Activated CD4-positive, alpha-beta T cell treated with anti-CD3 and anti-CD28 coated beads, Interleukin-2, amount 50 U/mL, for 1 hour (primary cell): ENCODE measurements around the gene POMC.
"Not testable (repeated sequence)": the region's sequence is repeated elsewhere in the genome, so short reads cannot be mapped to it uniquely, and the experiment has no call there.

Source experiments
- DNase-seq: peaks from one replicate; pipeline ENCODE4 v3.0.0-alpha.2; 2020

POMC gene

DNA sequence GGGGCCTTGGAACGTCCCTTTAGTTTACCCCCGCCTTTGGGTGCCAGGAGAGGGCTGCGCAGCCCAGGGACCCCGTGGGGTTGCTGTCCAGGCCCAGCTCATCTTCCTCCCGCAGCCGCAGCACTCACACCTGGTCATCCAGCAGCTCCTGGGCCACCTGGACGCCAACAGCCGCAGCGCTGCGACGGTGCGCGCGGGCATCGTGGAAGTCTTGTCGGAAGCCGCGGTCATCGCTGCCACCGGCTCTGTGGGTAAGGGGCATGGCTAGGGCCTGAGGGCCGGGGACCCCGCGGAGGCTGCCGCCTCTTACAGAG is 37.2 kb downstream of the POMC start:
- DNase-seq: no peak

DNA sequence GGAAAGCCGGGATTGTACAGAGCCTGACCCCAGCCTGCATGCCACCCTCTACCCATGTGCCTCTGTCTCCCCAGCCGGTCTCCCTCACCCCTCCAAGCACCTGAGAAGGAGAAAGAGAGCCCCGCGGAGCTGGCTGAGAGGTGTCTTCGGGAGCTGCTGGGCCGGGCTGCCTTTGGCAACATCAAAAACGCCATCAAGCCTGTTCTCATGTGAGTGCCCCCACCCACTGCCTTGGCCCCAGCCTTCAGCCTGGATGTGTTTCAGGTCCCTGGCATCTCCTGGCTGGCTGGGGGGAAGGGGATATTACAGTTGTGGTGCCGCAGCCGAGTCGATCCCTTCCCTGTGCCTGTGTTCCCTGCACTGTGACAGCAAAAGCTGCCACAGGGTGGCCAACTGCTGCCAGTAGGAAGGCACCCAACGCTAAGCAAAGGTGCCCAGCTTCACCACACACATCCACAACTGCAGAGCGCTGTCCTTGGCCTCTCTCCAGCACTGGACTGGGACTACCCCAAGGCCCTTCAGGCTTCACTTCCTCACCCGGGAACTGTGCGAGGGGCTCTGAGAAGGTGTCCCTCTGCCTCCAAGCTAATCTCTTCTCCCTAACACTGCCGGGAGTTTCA is 38.4 kb downstream of the POMC start:
- no peak for DNase-seq

DNA sequence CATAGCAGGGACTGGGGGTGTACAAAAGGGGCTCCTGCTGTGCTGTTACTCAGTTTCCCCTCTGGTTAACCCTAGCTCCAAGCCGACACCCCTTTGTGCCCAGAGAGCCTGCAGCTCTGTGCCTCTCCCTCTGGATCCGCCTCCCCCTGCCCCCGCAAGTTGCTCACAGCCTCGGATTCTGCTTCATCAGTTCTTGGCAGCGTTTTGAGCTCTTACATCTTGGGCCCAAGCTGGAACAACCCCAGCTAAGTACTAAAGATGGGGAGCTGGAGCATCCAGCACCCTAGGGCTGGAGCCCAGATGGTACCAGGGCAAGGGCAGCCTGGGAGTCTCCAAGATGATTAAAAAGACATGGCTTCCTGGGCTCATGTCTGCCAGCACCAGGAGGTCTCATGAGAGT is 40.7 kb downstream of the POMC start:
- no peak for DNase-seq

DNA sequence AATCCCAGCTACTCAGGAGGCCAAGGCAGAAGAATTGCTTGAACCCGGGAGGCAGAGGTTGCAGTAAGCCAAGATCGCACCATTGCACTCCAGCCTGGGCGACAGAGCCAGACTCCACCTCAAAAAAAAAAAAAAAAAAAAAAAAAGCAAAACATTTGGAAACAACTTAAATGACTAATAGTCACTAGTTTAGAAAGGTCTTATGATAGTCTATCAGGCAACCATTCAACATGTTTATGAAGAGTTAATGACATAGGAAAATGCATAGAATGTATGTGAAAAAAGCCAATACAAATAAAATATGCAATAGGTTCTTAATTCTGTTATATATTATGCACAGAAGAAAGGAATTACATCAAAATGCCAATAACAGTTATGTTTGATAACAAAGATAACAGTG is 41.3 kb downstream of the POMC start:
- DNase-seq: not testable (repeated sequence)

DNA sequence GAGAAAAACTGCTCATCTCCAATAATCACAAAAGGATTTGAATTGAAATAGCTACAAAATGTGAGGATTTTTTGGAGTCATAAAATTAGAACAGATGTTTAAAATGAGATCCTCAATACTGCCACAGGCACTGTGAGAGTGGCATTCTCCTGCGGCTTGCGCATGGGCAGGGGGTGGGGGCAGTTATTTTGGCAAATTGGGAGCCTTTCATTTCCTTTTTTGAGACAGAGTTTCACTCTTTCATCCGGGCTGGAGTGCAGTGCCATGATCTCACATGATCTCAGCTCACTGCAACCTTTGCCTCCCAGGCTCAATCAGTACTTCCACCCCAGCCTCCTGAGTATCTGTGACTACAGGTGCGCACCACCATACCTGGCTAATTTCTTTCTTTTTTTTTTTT is 42.4 kb downstream of the POMC start:
- DNase-seq: no peak

DNA sequence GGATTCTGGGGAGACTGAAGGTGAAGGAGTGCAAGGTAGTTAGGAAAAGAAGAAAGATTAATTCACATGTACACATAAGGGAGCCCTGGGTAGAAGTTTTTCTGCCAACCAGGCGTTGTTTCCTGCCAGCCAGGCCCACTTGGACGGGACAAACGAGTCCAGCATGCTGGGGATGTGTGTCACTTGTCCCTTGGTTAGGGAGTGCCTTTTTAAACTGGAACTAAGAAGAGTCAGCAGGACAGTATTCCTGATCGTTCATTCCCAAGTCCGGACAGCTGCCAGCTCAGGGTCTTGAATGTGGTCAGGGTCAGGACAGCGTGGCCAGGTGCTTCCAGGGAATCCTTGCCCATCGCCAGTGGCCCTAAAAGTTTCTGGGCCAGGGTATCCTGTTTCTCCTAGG is 43.2 kb downstream of the POMC start:
- no peak for DNase-seq

DNA sequence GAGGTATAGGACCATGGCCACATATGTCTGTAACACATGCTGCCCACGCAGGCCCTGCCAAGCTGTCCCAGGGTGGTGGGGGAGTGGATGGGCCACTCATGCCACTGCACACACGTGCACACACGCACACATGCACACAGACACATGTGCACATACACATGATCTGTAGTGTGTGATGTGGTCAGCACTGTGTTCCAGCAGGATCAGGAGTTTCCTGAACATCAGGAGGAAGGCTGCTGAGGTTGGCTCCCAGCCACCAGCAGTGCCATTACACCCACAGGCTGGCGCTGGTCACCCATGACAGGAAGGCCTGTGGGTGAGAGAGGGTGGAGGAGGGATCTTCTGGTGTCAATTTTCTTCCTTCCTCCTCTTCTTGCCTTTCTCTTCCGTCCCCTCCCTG is 44.7 kb downstream of the POMC start:
- DNase-seq: no peak

DNA sequence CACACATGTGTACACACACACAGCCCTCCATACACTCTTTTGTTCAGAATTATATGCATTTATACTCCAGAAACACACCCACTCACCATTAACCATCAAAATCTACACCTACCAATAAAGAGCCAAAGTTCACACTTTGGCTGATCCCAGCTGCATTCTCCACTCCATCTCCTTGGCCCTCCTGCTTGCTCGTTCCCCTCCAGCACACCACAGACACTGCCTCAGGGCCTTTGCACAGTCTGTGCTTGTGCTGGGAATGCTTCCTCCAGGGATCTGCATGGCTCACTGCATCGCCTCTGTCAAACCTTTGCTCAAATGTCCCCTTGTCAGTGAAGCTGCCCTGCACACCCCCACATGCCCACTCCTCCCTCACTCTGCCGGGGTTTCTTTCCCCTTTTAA is 46.0 kb downstream of the POMC start:
- no peak for DNase-seq

DNA sequence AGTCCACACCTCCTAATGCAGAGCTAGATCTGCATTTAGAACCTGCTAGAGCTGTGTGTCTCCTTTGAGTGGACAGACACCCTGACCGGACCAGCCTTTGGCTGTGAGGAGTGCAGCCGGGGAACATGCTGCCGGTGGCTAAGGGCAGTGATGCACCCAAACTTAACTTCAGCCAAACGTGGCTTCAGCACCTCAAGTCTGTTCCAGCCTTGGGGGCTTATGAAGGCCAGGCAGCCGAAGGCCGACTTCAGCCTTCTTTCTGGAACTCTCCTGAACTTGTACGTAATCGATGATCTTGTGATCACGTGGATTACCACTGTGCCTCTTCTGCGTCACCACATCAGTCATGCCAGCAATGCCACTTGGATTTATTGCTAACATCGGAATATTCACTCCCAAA is 49.1 kb downstream of the POMC start:
- no peak for DNase-seq

DNA sequence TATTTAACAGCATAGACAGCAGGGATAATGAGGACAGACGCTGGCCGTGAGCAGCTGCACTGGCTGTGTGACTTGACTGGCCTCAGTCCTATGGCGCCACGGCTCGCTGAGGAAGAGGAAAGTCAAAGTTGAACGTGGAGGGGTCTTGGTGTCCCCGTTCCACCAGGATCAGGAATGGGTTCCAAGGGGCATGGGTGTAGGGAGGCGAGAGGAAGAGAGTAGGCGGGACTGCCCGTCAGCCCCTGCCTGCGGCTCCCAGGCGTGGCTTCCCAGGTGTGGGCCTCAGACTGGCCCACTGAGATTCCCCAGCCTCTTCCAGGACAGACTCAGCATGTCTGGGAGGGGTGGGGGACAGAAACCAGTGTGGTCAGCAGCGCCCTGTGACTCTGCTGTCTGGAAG is 51.4 kb downstream of the POMC start:
- DNase-seq: no peak

DNA sequence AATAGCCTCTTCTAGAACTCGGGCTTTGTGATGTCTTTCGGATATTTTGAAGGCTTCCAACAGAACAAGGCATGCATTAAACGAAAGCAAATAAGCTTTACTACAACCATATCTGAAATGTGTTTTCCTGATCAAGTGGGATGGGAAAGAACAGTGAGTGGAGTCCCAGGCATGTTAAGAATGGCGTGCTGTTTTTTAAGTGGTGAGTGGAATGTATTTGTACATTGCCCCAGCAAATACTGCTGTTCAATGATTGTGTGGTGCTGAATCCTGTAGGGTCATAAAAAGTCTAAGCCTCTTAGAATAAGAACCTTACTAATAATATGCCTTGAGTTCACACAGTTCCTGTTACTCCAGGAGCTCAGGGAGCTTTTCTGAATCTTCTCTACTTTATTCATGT is 52.5 kb downstream of the POMC start:
- DNase-seq: no peak

DNA sequence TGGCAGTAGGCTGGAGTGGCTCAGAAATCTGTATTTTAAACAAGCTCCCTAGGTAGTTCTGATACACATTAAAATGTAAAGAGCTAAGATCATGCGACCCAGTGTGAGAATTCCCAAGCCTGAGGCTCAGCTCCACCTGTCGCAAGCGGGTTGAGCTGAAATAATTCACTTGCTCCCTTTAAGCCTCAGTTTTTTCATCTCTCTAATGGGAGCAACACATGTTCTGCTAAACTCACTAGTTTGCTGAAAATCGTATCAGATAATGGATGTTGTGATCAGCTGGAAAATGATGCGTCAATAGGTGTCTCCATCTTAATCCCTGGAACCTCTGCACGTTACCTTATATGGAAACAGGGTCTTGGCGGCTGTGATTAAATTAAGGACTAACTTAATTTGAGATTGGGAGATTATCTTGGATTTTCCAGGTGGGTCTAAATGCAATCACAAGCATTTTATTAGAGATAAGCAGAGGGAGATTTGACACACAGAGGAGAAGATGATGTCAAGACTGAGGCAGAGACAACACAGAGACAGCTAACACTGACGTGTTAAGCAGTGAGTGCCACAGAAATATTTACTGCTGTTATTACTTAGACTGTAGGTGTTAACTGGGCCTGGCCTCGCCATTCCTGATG is 53.0 kb downstream of the POMC start:
- no peak for DNase-seq

DNA sequence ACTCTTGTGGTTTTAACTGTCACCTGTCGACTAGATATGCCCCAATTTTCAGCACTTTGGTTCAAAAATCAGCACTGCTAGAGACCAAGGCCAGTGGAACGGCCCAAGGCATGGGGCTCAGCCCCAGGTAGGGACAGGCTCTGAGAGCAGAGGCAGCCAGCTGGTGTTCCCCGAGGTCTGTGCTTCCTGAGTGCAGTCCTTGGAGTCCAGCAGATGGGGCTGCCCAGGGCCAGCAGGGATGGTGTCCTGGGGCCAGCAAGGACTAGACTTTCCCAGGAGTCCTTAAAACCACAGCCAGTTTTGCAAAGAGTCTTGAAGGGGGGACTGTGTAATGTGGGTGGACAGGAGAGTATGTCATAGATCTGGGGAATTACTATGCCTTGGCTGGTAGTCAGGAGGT is 56.3 kb downstream of the POMC start:
- DNase-seq: no peak
